Measurements from ENCODE around the gene HPSE2. TPM values are rescaled to one million over a fixed set of nuclear protein-coding genes. Genes with fewer than 3 reads are reported as not detected.

The HPSE2 gene
- total RNA-seq, 4 donors from 2014 or later, result 32.3 to 70.0 (median 43.6) TPM

GRCh38 chr10:98416606-98417388, 818.9 kb downstream of the HPSE2 start:
- Histone ChIP-seq H3K27me3 (no peaks in the 10 kb centered on the region), H3K4me1 (peaks cover 25 to 39% (median 28%) of the 10 kb centered on the region in 4 donors), H3K4me3 (no peak overlapping the region), H3K36me3 (peaks cover 37 to 56% (median 46%) of the 10 kb centered on the region in 4 donors), H3K27ac (replicated peaks in 1 of 4) (no peak overlapping the region), H3K9me3 (no peaks in the 10 kb centered on the region)
- intact Hi-C loops (cut with DNase I), result no loop called here
- TF ChIP-seq POLR2A (IDR thresholded peaks at IDR 0.05; ENCODE audit: low read depth) (no peak), CTCF (IDR thresholded peaks at IDR 0.05) (no peak), EP300 (IDR thresholded peaks at IDR 0.05) (no peak), POLR2AphosphoS5 (IDR thresholded peaks at IDR 0.05) (no peak)
- no peak for DNase-seq (ENCODE audit: extremely low spot score)
- WGBS, result 86% methylated on average over 10 of the region's 18 CpGs

- peaks cover 34 to 49% (median 46%) of the 10 kb centered on the region in 4 donors for H3K36me3 ChIP-seq
- no peaks in the 10 kb centered on the region for H3K27me3 ChIP-seq
- peak overlapping the region in 1 of 4 donors; percentile 60 for H3K4me3 ChIP-seq
- 54% methylated on average over 8 of the region's 8 CpGs for WGBS
- no peak for DNase-seq (ENCODE audit: extremely low spot score)
- H3K4me1 ChIP-seq, result peaks cover 34 to 49% (median 37%) of the 10 kb centered on the region in 4 donors
- intact Hi-C loops (cut with DNase I), result no loop called here
- H3K27ac ChIP-seq (replicated peaks in 1 of 4), result peak overlapping the region; percentile 79 to 83 (median 81)
- no peak for TF ChIP-seq POLR2A (IDR thresholded peaks at IDR 0.05; ENCODE audit: low read depth)
- no peak for TF ChIP-seq POLR2AphosphoS5 (IDR thresholded peaks at IDR 0.05)
- no peak for TF ChIP-seq EP300 (IDR thresholded peaks at IDR 0.05)
- no peaks in the 10 kb centered on the region for H3K9me3 ChIP-seq
Measured at GRCh38 chr10:98415731-98416119, 819.9 kb downstream of the HPSE2 start.

GRCh38 chr10:98414932-98415730, 820.5 kb downstream of the HPSE2 start, which contains the start of gene PYROXD2:
TSS of gene PYROXD2 (minus strand) at chr10:98415182. CDS start at chr10:98415135, 47 bp downstream.
- peak; percentile 96 for DNase-seq (ENCODE audit: extremely low spot score)
- H3K4me3 ChIP-seq, result peak within 1 kb of the TSS; percentile 60 to 68 (median 65)
- H3K27ac ChIP-seq (replicated peaks in 1 of 4), result peak within 1 kb of the TSS; percentile 79 to 83 (median 81)
- TF ChIP-seq EP300 (IDR thresholded peaks at IDR 0.05) (no peak), CTCF (IDR thresholded peaks at IDR 0.05) (no peak), POLR2AphosphoS5 (IDR thresholded peaks at IDR 0.05) (peak; percentile 91), POLR2A (IDR thresholded peaks at IDR 0.05; ENCODE audit: low read depth) (no peak)
- peaks cover 28 to 48% (median 44%) of the 10 kb centered on the region in 4 donors for H3K36me3 ChIP-seq
- H3K9me3 ChIP-seq, result no peaks in the 10 kb centered on the region
- peaks cover 34 to 49% (median 38%) of the 10 kb centered on the region in 4 donors for H3K4me1 ChIP-seq
- H3K27me3 ChIP-seq, result no peaks in the 10 kb centered on the region
- 48% methylated on average over 14 of the region's 25 CpGs for WGBS
- intact Hi-C loops (cut with DNase I), result no loop called here

- H3K9me3 ChIP-seq, result no peaks in the 10 kb centered on the region
- 71% methylated on average over 1 of the region's 3 CpGs for WGBS
- DNase-seq (ENCODE audit: extremely low spot score), result no peak
- intact Hi-C loops (cut with DNase I), result no loop called here
- no peak for TF ChIP-seq POLR2A (IDR thresholded peaks at IDR 0.05; ENCODE audit: low read depth)
- TF ChIP-seq POLR2AphosphoS5 (IDR thresholded peaks at IDR 0.05), result no peak
- no peak for TF ChIP-seq CTCF (IDR thresholded peaks at IDR 0.05)
- TF ChIP-seq EP300 (IDR thresholded peaks at IDR 0.05), result no peak
- peaks cover 34 to 49% (median 38%) of the 10 kb centered on the region in 4 donors for H3K4me1 ChIP-seq
- H3K4me3 ChIP-seq, result peak overlapping the region; percentile 60 to 68 (median 65)
- H3K27ac ChIP-seq (replicated peaks in 1 of 4), result peak overlapping the region; percentile 79 to 83 (median 81)
- H3K36me3 ChIP-seq, result peaks cover 24 to 43% (median 38%) of the 10 kb centered on the region in 4 donors
- H3K27me3 ChIP-seq, result no peaks in the 10 kb centered on the region
Measured at GRCh38 chr10:98414578-98414931, 821.1 kb downstream of the HPSE2 start.

- Histone ChIP-seq H3K36me3 (peaks cover 0 to 15% (median 10%) of the 10 kb centered on the region in 4 donors), H3K9me3 (no peaks in the 10 kb centered on the region), H3K4me1 (peaks cover 34 to 49% (median 38%) of the 10 kb centered on the region in 4 donors), H3K27me3 (no peaks in the 10 kb centered on the region), H3K27ac (replicated peaks in 1 of 4) (no peak overlapping the region), H3K4me3 (no peak overlapping the region)
- 30% methylated on average over 1 of the region's 1 CpG for WGBS
- TF ChIP-seq POLR2AphosphoS5 (IDR thresholded peaks at IDR 0.05) (peak in 1 of 2 donors; percentile 8), EP300 (IDR thresholded peaks at IDR 0.05) (no peak), CTCF (IDR thresholded peaks at IDR 0.05) (no peak)
- intact Hi-C loops (cut with DNase I), result no loop called here
- DNase-seq (ENCODE audit: extremely low spot score), result no peak
Measured at GRCh38 chr10:98411768-98412167, 823.9 kb downstream of the HPSE2 start.

Measured in esophagus muscularis mucosa (tissue), 4 donors.